Naive thymus-derived CD4-positive, alpha-beta T cell (primary cell): ENCODE measurements around the gene ALAS1. TPM values are rescaled to one million over a fixed set of nuclear protein-coding genes. Genes with fewer than 3 reads are reported as not detected.

ENCODE experiments used
- ATAC-seq: fragments of 150-1000 bp; cut with Tn5 transposase; 2 replicates; pipeline ENCODE4 v1.10.0; 2021; ENCODE audit warnings: mild to moderate bottlenecking, moderate library complexity
- CTCF ChIA-PET: fragments of 350-600 bp; sonication (Branson Sonifier 250); formaldehyde crosslinking; loops from one replicate; lab custom pipeline; 2021; ENCODE audit warnings: antibody characterized with exemption; lab: Charles Lee
- POLR2A ChIA-PET: fragments of 350-600 bp; sonication (Branson Sonifier 250); formaldehyde crosslinking; loops from one replicate; lab custom pipeline; 2021; ENCODE audit warnings: antibody characterized with exemption, inconsistent platforms; lab: Charles Lee
- DNase-seq, 9 donors: peaks; one replicate each; pipeline versions ENCODE4 v3.0.0 to v3.0.0-alpha.2; 2020 to 2022; ENCODE audit warnings: mixed read lengths in 1 of 9
- H3K27ac ChIP-seq: one replicate; pipeline ENCODE4 v1.7.0; 2013; ENCODE audit warnings: mild to moderate bottlenecking, low read depth, low read length, moderate library complexity
- H3K27me3 ChIP-seq, 2 donors: one replicate each; pipeline ENCODE4 v1.7.0; 2013; ENCODE audit warnings: low read length in 2 of 2, mild to moderate bottlenecking in 2 of 2, moderate library complexity in 2 of 2; ENCODE audit not compliant: control insufficient read depth in 2 of 2, insufficient read depth in 2 of 2
- H3K36me3 ChIP-seq, 3 experiments: 1 replicate in 2 of 3; 2 replicates in 1 of 3; pipeline ENCODE4 v1.7.0; 2013; ENCODE audit warnings: low read length in 3 of 3, mild to moderate bottlenecking in 3 of 3, moderate library complexity in 1 of 3; ENCODE audit not compliant: insufficient read depth in 3 of 3, control insufficient read depth in 2 of 3
- H3K4me1 ChIP-seq, 2 donors: one replicate each; pipeline ENCODE4 v1.7.0; 2013; ENCODE audit warnings: low read length in 2 of 2, mild to moderate bottlenecking in 2 of 2, moderate library complexity in 1 of 2; ENCODE audit not compliant: control insufficient read depth in 2 of 2, insufficient read depth in 2 of 2
- H3K4me3 ChIP-seq: 2 replicates; pipeline ENCODE4 v1.7.0; 2013; ENCODE audit warnings: mild to moderate bottlenecking, low read length
- H3K9me3 ChIP-seq, 3 experiments: 1 replicate in 2 of 3; 2 replicates in 1 of 3; pipeline ENCODE4 v1.7.0; 2013; ENCODE audit warnings: low read length in 3 of 3; ENCODE audit not compliant: control insufficient read depth in 2 of 3
- H3K27ac Mint-ChIP-seq, 9 donors: one replicate each; pipeline ENCODE4 v1.8.0; 2020 to 2022; ENCODE audit warnings: mixed read lengths in 9 of 9, mild to moderate bottlenecking in 8 of 9, moderate library complexity in 5 of 9, inconsistent platforms in 2 of 9
- H3K27me3 Mint-ChIP-seq, 5 donors: one replicate each; pipeline ENCODE4 v1.8.0; 2021 to 2022; ENCODE audit warnings: mixed read lengths in 5 of 5, mild to moderate bottlenecking in 1 of 5
- H3K36me3 Mint-ChIP-seq, 5 donors: one replicate each; pipeline ENCODE4 v1.8.0; 2020 to 2022; ENCODE audit warnings: mixed read lengths in 5 of 5, mild to moderate bottlenecking in 3 of 5, inconsistent platforms in 1 of 5
- H3K4me1 Mint-ChIP-seq, 7 donors: one replicate each; pipeline ENCODE4 v1.8.0; 2020 to 2022; ENCODE audit warnings: mixed read lengths in 7 of 7, mild to moderate bottlenecking in 3 of 7, inconsistent platforms in 1 of 7
- H3K4me3 Mint-ChIP-seq, 10 donors: one replicate each; pipeline ENCODE4 v1.8.0; 2020 to 2022; ENCODE audit warnings: mild to moderate bottlenecking in 10 of 10, mixed read lengths in 10 of 10, moderate library complexity in 6 of 10, inconsistent platforms in 2 of 10
- H3K9me3 Mint-ChIP-seq, 11 donors: one replicate each; pipeline ENCODE4 v1.8.0; 2020 to 2022; ENCODE audit warnings: mixed read lengths in 11 of 11, mild to moderate bottlenecking in 4 of 11, inconsistent platforms in 1 of 11, moderate library complexity in 1 of 11
- intact Hi-C, 2 donors: fragments of 100-400 bp; cut with micrococcal nuclease; formaldehyde crosslinking; loops; one replicate each; pipeline ENCODE4 v1.15.1; 2023
- polyA plus RNA-seq, 2 donors: library from polyadenylated mRNA; unstranded; fragments of 300-500 nt; fragmentation: Illumina TruSeq; gene quantifications; one replicate each; pipeline ENCODE4 v1.2.3, GENCODE V29; 2021
- total RNA-seq, 6 experiments: library from RNA in 5 of 6; stranded (reverse) in 5 of 6; gene quantifications; 1 replicate in 5 of 6; 2 replicates in 1 of 6; pipeline ENCODE4 v1.2.3 and lab custom pipeline; 2021 to 2026

The ALAS1 gene
- total and polyA plus RNA-seq, 7 experiments from 2014 or later, result 12.6 to 74.3 (median 27.4) TPM

- H3K4me3 Mint-ChIP-seq, result no peak overlapping the region
- peaks cover 17 to 59% (median 28%) of the 10 kb centered on the region in 5 donors for H3K36me3 Mint-ChIP-seq
- ChIA-PET CTCF (interaction anchor here (1.2 kb wide), 1 partner anchor 10 kb away, joined by 4 read pairs; no protein-coding TSS in a partner anchor), POLR2A (interaction anchor here (0.6 to 1.1 kb wide), 2 partner anchors 18 to 64 kb away, joined by 3 read pairs; no protein-coding TSS in a partner anchor)
- no peaks in the 10 kb centered on the region for H3K9me3 ChIP-seq
- DNase-seq (no peak), ATAC-seq (no peak)
- no peak overlapping the region for H3K27ac ChIP-seq
- H3K27me3 ChIP-seq, result no peaks in the 10 kb centered on the region
- intact Hi-C loops, result no loop called here
- H3K27me3 Mint-ChIP-seq, result no peaks in the 10 kb centered on the region
- H3K4me3 ChIP-seq, result no peak overlapping the region
- no peaks in the 10 kb centered on the region for H3K9me3 Mint-ChIP-seq
- H3K36me3 ChIP-seq, result peaks cover 15 to 70% (median 32%) of the 10 kb centered on the region in 3 experiments
- peaks cover 29 to 32% of the 10 kb centered on the region in 2 donors for H3K4me1 ChIP-seq
- H3K4me1 Mint-ChIP-seq, result peaks cover 26 to 44% (median 33%) of the 10 kb centered on the region in 7 donors
- peak overlapping the region in 1 of 9 donors; percentile 63 for H3K27ac Mint-ChIP-seq
Measured at GRCh38 chr3:52213901-52214300, 15.9 kb downstream of the ALAS1 start.

- Histone ChIP-seq H3K27me3 (no peaks in the 10 kb centered on the region), H3K4me3 (no peak overlapping the region), H3K27ac (no peak overlapping the region), H3K4me1 (peaks cover 40 to 42% of the 10 kb centered on the region in 2 donors), H3K36me3 (peaks cover 11 to 56% (median 32%) of the 10 kb centered on the region in 3 experiments), H3K9me3 (no peaks in the 10 kb centered on the region)
- Mint-ChIP-seq H3K27me3 (no peaks in the 10 kb centered on the region), H3K27ac (peak overlapping the region in 7 of 9 donors; percentile 23 to 91 (median 75)), H3K4me3 (peak overlapping the region in 2 of 10 donors; percentile 30 to 45), H3K36me3 (peaks cover 14 to 48% (median 28%) of the 10 kb centered on the region in 5 donors), H3K4me1 (peaks cover 33 to 50% (median 46%) of the 10 kb centered on the region in 7 donors), H3K9me3 (no peaks in the 10 kb centered on the region)
- no peak for DNase-seq
- intact Hi-C loops, result no loop called here
- ChIA-PET POLR2A (no interaction called here), CTCF (no interaction called here)
- ATAC-seq, result no peak
Measured at GRCh38 chr3:52215351-52215750, 17.4 kb downstream of the ALAS1 start.

- peaks cover 38 to 63% (median 57%) of the 10 kb centered on the region in 7 donors for H3K4me1 Mint-ChIP-seq
- POLR2A ChIA-PET, result interaction anchor here (0.6 to 46.3 kb wide), 8 partner anchors 10 to 382 kb away, joined by 3 to 1418 read pairs (median 3); partner anchors contain the start of genes ALAS1, GLYCTK and WDR82
- H3K27ac ChIP-seq, result peak overlapping the region; percentile 57
- peaks cover 14 to 34% (median 28%) of the 10 kb centered on the region in 5 donors for H3K36me3 Mint-ChIP-seq
- peak overlapping the region; percentile 21 for H3K4me3 ChIP-seq
- no peaks in the 10 kb centered on the region for H3K27me3 ChIP-seq
- H3K9me3 Mint-ChIP-seq, result no peaks in the 10 kb centered on the region
- peak overlapping the region; percentile 46 to 77 (median 64) for H3K4me3 Mint-ChIP-seq
- no peaks in the 10 kb centered on the region for H3K9me3 ChIP-seq
- H3K27ac Mint-ChIP-seq, result peak overlapping the region; percentile 74 to 91 (median 84)
- DNase-seq, result peak in 1 of 9 donors; percentile 59
- peaks cover 6 to 41% (median 23%) of the 10 kb centered on the region in 3 experiments for H3K36me3 ChIP-seq
- intact Hi-C loops, result loop anchor here in 1 of 2 donors (1.0 kb wide), 1 partner anchor 18 kb away; the partner anchor contains the start of gene ALAS1
- no peaks in the 10 kb centered on the region for H3K27me3 Mint-ChIP-seq
- peaks cover 54 to 57% of the 10 kb centered on the region in 2 donors for H3K4me1 ChIP-seq
- peak; percentile 66 for ATAC-seq
- CTCF ChIA-PET, result interaction anchor here (0.6 to 7.5 kb wide), 8 partner anchors 10 to 195 kb away, joined by 3 to 71 read pairs (median 4); partner anchors contain the start of gene GLYCTK
Measured at GRCh38 chr3:52216585-52217408, 18.8 kb downstream of the ALAS1 start.

GRCh38 chr3:52217409-52217805, 19.4 kb downstream of the ALAS1 start:
- peaks cover 59 to 63% of the 10 kb centered on the region in 2 donors for H3K4me1 ChIP-seq
- H3K27ac ChIP-seq, result peak overlapping the region; percentile 57
- H3K4me3 ChIP-seq, result peak overlapping the region; percentile 21
- peak overlapping the region; percentile 46 to 77 (median 64) for H3K4me3 Mint-ChIP-seq
- DNase-seq (no peak), ATAC-seq (peak; percentile 1)
- CTCF ChIA-PET, result interaction anchor here (0.6 to 7.5 kb wide), 10 partner anchors 10 to 716 kb away, joined by 3 to 71 read pairs (median 4); partner anchors contain the start of gene GLYCTK
- peaks cover 45 to 69% (median 63%) of the 10 kb centered on the region in 7 donors for H3K4me1 Mint-ChIP-seq
- no peaks in the 10 kb centered on the region for H3K27me3 Mint-ChIP-seq
- no peaks in the 10 kb centered on the region for H3K9me3 Mint-ChIP-seq
- POLR2A ChIA-PET, result interaction anchor here (0.6 to 46.3 kb wide), 7 partner anchors 9 to 122 kb away, joined by 3 to 1418 read pairs (median 3); partner anchors contain the start of genes ALAS1, GLYCTK and WDR82
- peak overlapping the region; percentile 74 to 91 (median 84) for H3K27ac Mint-ChIP-seq
- H3K36me3 Mint-ChIP-seq, result peaks cover 14 to 28% (median 28%) of the 10 kb centered on the region in 5 donors
- peaks cover 6 to 35% (median 19%) of the 10 kb centered on the region in 3 experiments for H3K36me3 ChIP-seq
- intact Hi-C loops, result loop anchor here in 1 of 2 donors (1.0 kb wide), 1 partner anchor 19 kb away; the partner anchor contains the start of gene ALAS1
- no peaks in the 10 kb centered on the region for H3K9me3 ChIP-seq
- H3K27me3 ChIP-seq, result no peaks in the 10 kb centered on the region

GRCh38 chr3:52218026-52218425, 20.1 kb downstream of the ALAS1 start:
- no peak for ATAC-seq
- H3K27ac Mint-ChIP-seq, result peak overlapping the region; percentile 36 to 89 (median 84)
- H3K36me3 Mint-ChIP-seq, result peaks cover 14 to 24% (median 22%) of the 10 kb centered on the region in 5 donors
- ChIA-PET CTCF (interaction anchor here (0.6 to 7.5 kb wide), 5 partner anchors 15 to 715 kb away, joined by 3 to 71 read pairs (median 3); no protein-coding TSS in a partner anchor), POLR2A (interaction anchor here (0.6 to 46.3 kb wide), 7 partner anchors 9 to 121 kb away, joined by 3 to 1418 read pairs (median 5); partner anchors contain the start of genes GLYCTK, TWF2 and WDR82)
- peaks cover 48 to 76% (median 67%) of the 10 kb centered on the region in 7 donors for H3K4me1 Mint-ChIP-seq
- Histone ChIP-seq H3K4me3 (peak overlapping the region; percentile 40), H3K27me3 (no peaks in the 10 kb centered on the region), H3K27ac (peak overlapping the region; percentile 5), H3K9me3 (no peaks in the 10 kb centered on the region), H3K4me1 (peaks cover 66 to 69% of the 10 kb centered on the region in 2 donors), H3K36me3 (peaks cover 6 to 29% (median 18%) of the 10 kb centered on the region in 3 experiments)
- H3K27me3 Mint-ChIP-seq, result no peaks in the 10 kb centered on the region
- no peaks in the 10 kb centered on the region for H3K9me3 Mint-ChIP-seq
- DNase-seq, result no peak
- peak overlapping the region; percentile 16 to 77 (median 52) for H3K4me3 Mint-ChIP-seq
- intact Hi-C loops, result loop anchor here in 1 of 2 donors (2.0 kb wide), 1 partner anchor 19 kb away; the partner anchor contains the start of gene ALAS1
